Measurements from ENCODE around the gene CASP8.
"Not testable (repeated sequence)": the region's sequence is repeated elsewhere in the genome, so short reads cannot be mapped to it uniquely, and the experiment has no call there.

The CASP8 gene

DNA sequence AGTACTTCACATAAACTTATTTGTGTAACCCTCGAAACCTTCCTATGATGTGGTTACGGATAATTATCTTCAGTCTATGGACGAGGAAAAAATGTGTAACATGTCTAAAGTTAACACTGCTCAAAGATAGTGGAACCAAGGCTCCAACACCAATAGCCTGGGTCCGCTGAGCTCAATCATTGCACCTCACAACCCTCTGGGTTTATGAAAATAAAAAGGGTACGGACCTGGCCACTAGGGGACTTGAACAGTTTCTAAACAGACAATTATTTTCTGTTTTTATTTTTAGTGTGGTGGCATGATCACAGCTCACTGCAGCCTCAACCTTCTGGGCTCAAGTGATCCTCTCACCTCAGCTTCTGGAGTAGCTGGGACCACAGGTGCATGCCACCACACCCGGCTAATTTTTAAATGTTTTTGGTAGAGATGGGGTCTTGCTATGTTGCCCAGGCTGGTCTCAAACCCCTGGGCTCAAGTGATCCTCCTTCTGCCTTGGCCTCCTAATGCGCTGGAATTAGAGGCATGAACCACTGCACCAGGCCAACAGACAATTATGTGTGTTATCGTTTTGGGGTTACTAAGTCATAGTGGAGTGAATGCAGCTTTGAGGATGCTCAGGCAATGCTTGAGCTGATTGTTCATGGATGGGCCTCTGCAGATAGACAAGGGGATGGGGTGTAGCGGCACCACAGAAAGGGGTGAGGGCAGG, 10.1 kb downstream of the CASP8 start:
- DNase-seq (ENCODE audit: low spot score): no peak

DNA sequence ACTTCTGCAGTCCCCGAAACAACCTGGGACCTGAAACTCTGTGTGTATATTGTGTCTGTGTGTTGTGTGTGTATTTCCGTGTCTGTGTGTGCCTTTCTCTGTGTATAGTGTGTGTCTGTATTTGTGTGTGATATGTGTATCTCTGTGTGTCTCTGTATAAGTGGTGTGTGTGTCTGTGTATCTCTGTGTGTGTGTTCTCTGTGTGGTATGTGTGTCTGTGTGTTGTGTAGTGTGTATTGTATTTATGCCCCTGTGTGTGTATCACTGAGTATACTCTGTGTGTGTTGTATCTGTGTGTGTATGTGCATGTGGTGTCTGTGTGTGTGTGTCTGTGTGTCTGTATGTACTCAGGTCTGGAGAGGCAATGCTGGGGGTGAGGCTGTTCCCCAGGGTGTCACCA, 11.6 kb downstream of the CASP8 start:
- DNase-seq (ENCODE audit: low spot score): no peak

DNA sequence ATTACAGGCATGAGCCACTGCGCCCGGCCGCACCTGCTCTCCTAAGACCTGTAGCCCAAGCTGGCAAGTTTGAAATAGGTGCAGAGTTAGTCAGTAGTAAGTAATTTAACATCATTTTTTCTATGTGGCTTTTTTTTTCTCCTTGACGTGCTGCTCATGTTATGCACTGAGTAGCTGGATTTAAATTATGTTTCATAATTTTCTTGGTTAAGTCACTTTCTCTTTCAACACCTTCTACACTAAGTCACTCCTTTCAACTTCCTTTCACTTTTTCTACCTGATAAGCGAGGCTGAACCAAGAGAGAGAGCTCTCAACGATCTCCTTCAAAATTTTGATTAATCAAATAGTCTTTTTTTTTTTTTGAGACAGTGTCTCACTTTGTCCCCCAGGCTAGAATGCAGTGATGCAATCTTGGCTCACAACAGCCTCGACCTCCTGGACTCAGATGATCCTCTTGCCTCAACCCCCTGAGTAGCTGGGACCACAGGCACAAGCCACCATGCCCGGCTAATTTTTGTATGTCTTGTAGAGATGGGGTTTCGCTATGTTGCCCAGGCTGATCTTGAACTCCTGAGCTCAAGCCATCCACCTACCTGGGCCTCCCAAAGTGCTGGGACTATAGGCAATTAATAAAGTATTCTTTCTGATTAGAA, 13.1 kb downstream of the CASP8 start:
- DNase-seq (ENCODE audit: low spot score): no peak

- no peak for DNase-seq (ENCODE audit: low spot score)
Observed at GRCh38 chr2:201275069-201275468, 14.7 kb downstream of the CASP8 start.

GRCh38 chr2:201275990-201276389, 15.7 kb downstream of the CASP8 start:
- no peak for DNase-seq (ENCODE audit: low spot score)

GRCh38 chr2:201276511-201276910, 16.2 kb downstream of the CASP8 start:
- no peak for DNase-seq (ENCODE audit: low spot score)

GRCh38 chr2:201279079-201279478, 18.7 kb downstream of the CASP8 start:
- no peak for DNase-seq (ENCODE audit: low spot score)

DNA sequence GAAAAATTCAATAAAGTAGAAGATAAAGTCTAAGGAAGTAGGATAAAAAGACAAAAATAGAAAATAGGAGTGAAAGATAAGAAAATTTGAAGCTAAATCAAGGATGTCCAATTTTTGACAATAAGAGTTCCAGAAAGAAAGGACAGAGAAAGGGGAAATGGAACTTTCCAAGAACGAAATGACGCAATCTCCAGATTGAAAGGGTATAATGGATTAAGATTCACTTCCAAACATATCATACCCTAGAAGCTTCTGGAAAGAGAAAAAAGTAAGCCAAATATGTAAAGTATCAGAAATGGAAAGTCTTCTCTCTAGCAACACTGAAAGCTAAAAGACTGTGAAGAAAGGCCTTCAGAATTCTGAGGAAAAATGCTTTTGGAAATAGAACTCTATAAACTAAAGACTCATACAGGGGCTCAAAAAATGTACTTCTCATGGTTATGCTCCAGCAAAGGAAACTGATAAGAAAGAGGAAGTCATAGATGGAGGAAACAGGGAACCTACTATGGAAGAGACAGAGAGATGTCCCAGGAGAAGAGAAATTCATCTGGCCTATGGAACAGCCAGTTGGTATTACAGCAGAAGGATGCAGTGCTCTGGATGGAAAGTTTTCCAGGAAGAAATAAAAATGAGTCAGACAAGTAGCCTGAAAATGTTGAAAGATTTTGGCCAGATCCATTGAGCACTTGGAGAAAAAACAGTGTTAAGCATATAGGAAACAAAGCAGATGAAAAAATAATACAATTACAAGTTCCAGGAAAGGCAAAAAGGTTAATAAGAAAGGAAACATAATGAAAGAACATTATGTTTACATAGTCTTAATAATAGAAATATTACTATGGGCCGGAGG, 20.1 kb downstream of the CASP8 start:
- no peak for DNase-seq (ENCODE audit: low spot score)

DNA sequence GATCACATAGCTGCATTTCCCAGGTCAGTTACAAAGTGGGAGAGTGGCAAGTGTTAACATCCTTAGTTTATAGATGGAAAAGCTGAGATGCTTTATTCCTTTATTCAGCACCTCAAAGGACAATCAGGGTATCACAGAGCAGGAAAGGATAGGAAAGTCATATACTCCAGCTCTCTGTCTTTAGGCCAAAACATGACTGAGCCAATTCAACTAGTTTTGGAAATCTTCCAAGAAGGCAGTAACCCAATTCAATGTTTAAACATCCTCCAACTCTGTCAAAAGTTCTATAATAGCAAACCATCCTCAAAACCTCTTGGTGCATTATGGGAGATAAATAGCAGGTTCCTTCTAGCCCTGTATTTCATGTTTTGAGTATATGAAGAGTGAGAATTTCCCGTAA, 25.2 kb downstream of the CASP8 start:
- no peak for DNase-seq (ENCODE audit: low spot score)

DNA sequence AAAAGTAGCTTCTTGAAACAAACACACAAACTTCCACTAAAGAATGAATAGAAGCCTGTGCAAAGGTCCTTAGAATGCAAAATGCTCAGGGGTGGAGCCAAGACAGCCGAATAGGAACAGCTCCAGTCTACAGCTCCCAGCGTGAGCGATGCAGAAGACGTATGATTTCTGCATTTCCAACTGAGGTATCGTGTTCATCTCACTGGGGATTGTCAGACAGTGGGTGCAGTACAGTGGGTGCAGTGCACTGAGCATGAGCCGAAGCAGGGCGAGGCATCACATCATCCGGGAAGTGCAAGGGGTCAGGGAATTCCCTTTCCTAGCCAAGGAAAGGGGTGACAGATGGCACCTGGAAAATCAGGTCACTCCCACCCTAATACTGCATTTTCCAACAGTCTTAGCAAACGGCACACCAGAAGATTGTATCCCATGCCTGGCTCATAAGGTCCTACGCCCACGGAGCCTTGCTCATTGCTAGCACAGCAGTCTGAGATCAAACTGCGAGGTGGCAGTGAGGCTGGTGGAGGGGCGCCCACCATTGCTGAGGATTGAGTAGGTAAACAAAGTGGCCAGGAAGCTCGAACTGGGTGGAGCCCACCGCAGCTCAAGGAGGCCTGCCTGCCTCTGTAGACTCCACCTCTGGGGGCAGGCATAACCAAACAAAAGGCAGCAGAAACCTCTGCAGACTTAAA, 30.3 kb downstream of the CASP8 start:
- DNase-seq (ENCODE audit: low spot score): not testable (repeated sequence)

DNA sequence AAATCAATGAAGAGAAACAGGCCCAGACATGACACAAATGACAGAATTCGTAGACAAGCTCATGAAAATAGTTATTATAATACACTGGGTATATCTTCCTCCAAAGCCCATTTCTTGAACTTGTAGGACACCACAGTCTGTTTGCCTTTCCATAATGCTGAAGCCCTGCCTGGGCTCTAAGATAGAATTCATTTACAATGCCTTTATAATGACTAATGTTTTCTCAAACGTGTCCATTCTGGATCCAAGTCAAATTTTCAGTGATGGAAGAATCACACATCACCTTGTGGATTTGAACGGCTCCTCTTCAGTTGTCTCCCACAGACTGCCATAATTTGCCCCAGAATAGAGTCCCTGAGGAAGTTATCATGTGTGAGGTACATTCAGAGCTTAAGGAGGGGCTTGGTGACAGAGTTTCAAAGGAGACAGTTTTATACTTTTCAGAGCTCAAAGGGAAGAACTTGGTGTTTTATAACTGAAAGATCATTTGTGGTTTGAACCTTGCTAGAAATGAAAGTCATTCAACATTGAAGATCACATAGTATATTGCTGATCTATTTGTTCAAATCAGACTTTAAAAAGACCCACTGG, 38.2 kb downstream of the CASP8 start:
- DNase-seq (ENCODE audit: low spot score): no peak

DNA sequence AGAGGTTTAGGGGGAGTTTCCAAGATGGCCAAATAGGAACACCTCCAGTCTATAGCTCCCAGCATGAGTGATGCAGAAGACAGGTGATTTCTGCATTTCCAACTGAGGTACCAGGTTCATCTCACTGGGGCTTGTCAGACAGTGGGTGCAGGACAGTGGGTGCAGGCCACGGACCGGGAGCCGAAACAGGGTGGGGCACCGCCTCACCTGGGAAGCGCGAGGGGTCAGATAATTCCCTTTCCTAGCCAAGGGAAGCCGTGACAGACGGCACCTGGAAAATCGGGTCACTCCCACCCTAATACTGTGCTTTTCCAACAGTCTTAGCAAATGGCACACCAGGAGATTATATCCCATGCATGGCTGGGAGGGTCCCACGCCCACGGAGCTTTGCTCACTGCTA, 39.6 kb downstream of the CASP8 start:
- DNase-seq (ENCODE audit: low spot score): not testable (repeated sequence)

DNA sequence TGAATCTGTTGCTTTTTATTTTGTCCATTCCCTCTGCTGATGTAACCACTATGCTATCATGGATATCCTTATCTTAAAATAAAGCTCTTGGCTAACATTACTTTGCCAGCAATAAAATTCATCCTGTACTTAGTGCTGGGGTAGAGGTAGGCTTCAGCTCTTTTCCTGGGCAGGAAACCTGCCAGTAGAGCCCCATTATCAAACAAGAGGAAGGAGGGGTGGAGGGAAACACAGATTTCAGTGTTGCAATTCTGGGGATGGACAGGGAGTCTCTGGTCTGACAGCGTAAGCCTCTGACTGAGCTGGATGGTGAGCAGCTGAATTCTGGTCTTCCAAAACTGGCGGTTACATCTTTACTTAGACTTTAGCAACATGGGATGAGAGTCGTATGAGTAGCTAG, 47.5 kb downstream of the CASP8 start:
- no peak for DNase-seq (ENCODE audit: low spot score)

- DNase-seq (ENCODE audit: low spot score): no peak
Observed at GRCh38 chr2:201308914-201309313, 48.6 kb downstream of the CASP8 start.

- DNase-seq (ENCODE audit: low spot score): no peak
Observed at GRCh38 chr2:201313362-201313761, 53.0 kb downstream of the CASP8 start.

DNA sequence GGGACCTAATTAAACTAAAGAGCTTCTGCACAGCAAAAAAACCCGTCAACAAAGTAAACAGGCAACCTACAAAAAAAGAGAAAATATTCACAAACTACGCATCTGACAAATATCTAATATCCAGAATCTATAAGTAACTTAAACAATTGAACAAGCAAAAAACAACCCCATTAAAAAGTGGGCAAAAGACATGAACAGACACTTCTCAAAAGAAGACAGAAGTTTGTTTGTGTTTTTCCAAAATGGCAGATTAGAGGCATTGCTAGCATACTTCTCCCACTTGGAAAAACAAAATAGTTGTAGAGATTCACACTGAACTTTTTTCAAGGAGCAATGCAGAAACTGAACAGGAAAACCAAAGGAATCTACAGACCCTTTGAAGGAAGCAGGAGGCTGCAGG, 59.2 kb downstream of the CASP8 start:
- no peak for DNase-seq (ENCODE audit: low spot score)

DNA sequence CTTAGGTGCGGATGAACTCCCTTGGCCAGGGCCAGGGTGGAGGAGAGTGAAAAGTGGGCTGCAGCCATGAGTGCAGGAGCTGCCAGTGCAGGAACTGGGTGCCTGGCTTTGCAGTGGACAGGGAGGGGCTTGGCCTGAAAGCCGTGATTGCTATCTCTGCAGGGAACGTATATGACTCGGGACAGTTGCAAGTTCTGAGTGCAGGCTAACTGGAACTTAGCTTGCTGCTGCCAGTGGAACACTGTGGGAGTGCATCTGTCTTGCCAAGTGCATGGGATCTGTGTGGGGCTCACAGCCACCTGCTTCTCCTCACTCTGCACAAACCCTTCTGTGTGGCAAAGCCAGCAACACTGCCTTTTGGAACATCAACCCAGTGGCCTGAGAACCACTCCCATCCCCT, 59.9 kb downstream of the CASP8 start:
- DNase-seq (ENCODE audit: low spot score): no peak

DNA sequence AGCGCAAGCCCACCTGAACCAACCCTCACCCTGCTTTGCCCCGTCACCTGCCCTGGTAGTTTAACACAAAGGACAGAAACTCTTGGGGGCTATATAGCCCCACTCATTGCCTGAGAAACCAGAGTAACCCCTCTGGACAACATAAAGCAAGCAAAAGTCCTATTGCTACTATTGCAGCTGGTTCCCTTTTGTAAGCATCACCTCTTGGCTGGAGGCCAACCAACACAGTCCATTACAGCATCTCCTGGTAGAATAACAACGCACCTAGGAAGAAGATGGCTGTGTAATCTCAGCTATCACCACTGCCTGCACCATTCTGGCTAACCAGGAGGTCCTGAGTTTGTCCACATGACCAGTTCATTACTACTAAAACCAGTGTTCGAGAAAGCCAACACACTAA, 60.4 kb downstream of the CASP8 start:
- no peak for DNase-seq (ENCODE audit: low spot score)

GRCh38 chr2:201322772-201323171, 62.4 kb downstream of the CASP8 start:
- no peak for DNase-seq (ENCODE audit: low spot score)

DNA sequence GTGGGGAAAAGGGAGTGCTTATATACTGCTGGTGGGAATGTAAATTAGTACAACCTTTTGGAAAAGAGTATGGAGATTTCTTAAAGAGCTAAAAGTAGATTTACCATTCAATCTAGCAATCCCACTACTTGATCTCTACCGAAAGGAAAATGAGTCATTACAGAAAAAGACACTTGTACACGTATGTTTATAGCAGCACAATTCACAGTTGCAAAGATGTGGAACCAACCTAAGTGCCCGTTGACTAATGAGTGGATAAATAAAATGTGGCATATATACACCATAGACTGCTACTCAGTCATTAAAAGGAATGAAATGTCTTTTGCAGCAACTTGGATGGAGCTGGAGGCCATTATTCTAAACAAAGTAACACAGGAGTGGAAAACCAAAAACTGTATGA, 67.3 kb downstream of the CASP8 start:
- no peak for DNase-seq (ENCODE audit: low spot score)

DNA sequence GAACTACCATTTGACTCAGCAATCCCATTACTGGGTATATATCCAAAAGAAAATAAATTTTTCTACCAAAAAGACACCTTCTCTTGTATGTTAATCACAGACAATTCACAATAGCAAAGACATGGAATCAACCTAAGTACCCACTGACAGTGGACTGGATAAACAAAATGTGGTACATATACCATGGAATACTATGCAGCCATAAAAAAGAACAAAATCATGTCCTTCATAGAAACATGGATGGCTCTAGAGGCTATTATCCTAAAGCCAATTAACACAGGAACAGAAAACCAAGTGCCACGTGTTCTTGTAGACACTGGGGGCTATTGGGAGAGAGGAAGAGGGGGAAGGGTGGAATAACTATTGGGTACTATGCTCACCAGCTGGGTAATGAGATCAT, 69.1 kb downstream of the CASP8 start:
- DNase-seq (ENCODE audit: low spot score): no peak

All from HuH-7 (cell line).